Measurements from ENCODE around the gene DUSP19.

- TF ChIP-seq, protein P1, sequence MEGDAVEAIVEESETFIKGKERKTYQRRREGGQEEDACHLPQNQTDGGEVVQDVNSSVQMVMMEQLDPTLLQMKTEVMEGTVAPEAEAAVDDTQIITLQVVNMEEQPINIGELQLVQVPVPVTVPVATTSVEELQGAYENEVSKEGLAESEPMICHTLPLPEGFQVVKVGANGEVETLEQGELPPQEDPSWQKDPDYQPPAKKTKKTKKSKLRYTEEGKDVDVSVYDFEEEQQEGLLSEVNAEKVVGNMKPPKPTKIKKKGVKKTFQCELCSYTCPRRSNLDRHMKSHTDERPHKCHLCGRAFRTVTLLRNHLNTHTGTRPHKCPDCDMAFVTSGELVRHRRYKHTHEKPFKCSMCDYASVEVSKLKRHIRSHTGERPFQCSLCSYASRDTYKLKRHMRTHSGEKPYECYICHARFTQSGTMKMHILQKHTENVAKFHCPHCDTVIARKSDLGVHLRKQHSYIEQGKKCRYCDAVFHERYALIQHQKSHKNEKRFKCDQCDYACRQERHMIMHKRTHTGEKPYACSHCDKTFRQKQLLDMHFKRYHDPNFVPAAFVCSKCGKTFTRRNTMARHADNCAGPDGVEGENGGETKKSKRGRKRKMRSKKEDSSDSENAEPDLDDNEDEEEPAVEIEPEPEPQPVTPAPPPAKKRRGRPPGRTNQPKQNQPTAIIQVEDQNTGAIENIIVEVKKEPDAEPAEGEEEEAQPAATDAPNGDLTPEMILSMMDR (IDR thresholded peaks at IDR 0.05; ENCODE audit: low read depth, low read length, missing input control), result peak; percentile 31
- TF ChIP-seq EGR1 (IDR thresholded peaks at IDR 0.05; ENCODE audit: low read depth in 2 of 2), result no peak
- peak; percentile 51 to 73 for TF ChIP-seq RAD21 (IDR thresholded peaks at IDR 0.05)
- TF ChIP-seq JUND (IDR thresholded peaks at IDR 0.05), result no peak
- no peak for TF ChIP-seq TAF1 (conservative IDR thresholded peaks at IDR 0.05)
- no peak for TF ChIP-seq HNF4A (conservative IDR thresholded peaks at IDR 0.05)
- TF ChIP-seq YY1 (IDR thresholded peaks at IDR 0.05), result no peak
- no peak for TF ChIP-seq MAX (IDR thresholded peaks at IDR 0.05)
- no peak for TF ChIP-seq RXRA (IDR thresholded peaks at IDR 0.05)
- TF ChIP-seq SP1 (IDR thresholded peaks at IDR 0.05), result no peak
- TF ChIP-seq, protein P2, sequence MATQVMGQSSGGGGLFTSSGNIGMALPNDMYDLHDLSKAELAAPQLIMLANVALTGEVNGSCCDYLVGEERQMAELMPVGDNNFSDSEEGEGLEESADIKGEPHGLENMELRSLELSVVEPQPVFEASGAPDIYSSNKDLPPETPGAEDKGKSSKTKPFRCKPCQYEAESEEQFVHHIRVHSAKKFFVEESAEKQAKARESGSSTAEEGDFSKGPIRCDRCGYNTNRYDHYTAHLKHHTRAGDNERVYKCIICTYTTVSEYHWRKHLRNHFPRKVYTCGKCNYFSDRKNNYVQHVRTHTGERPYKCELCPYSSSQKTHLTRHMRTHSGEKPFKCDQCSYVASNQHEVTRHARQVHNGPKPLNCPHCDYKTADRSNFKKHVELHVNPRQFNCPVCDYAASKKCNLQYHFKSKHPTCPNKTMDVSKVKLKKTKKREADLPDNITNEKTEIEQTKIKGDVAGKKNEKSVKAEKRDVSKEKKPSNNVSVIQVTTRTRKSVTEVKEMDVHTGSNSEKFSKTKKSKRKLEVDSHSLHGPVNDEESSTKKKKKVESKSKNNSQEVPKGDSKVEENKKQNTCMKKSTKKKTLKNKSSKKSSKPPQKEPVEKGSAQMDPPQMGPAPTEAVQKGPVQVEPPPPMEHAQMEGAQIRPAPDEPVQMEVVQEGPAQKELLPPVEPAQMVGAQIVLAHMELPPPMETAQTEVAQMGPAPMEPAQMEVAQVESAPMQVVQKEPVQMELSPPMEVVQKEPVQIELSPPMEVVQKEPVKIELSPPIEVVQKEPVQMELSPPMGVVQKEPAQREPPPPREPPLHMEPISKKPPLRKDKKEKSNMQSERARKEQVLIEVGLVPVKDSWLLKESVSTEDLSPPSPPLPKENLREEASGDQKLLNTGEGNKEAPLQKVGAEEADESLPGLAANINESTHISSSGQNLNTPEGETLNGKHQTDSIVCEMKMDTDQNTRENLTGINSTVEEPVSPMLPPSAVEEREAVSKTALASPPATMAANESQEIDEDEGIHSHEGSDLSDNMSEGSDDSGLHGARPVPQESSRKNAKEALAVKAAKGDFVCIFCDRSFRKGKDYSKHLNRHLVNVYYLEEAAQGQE (IDR thresholded peaks at IDR 0.05), result no peak
- TF ChIP-seq, protein P3, sequence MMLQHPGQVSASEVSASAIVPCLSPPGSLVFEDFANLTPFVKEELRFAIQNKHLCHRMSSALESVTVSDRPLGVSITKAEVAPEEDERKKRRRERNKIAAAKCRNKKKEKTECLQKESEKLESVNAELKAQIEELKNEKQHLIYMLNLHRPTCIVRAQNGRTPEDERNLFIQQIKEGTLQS (IDR thresholded peaks at IDR 0.05), result no peak
- TF ChIP-seq GABPA (IDR thresholded peaks at IDR 0.05 in 1 of 2, conservative IDR thresholded peaks at IDR 0.05 in 1 of 2), result no peak
These were observed 7.4 kb upstream of the DUSP19 start for GRCh38 chr2:183070942-183071844.

All from liver (tissue), 3 donors.